ENCODE measurements around the gene FFAR3. TPM values are rescaled to one million over a fixed set of nuclear protein-coding genes. Genes with fewer than 3 reads are reported as not detected.
A peak's percentile ranks its signal among the peaks of the same experiment; 100 is the strongest.

Gene FFAR3
- total and polyA plus RNA-seq, 9 of the 15 experiments (the other 6 are each of a cell fraction or from before 2014, with no cell fraction given) = not detected

- Histone ChIP-seq H3K27me3 (ENCODE audit: control insufficient read depth in 2 of 2, insufficient read depth in 2 of 2, low read length in 2 of 2) (no peaks in the 10 kb centered on the region), H3K9me1 (ENCODE audit: control insufficient read depth, insufficient read depth, low read length) (no peaks in the 10 kb centered on the region), H2AFZ (ENCODE audit: low read depth, low read length) (no peak overlapping the region), H3K4me2 (ENCODE audit: insufficient read depth, low read length) (no peak overlapping the region), H4K20me1 (replicated peaks; ENCODE audit: control insufficient read depth, insufficient read depth, low read length) (no peaks in the 10 kb centered on the region), H3K27ac (ENCODE audit: extremely low read depth, low read depth, low read length) (no peak overlapping the region), H3K9ac (ENCODE audit: insufficient read depth in 1 of 2, low read depth in 2 of 2, low read length in 2 of 2) (0 out of 4 replicates have a peak overlapping the region, but pooled peaks of 1 of the 2 experiments have one; percentile 33), H3K36me3 (ENCODE audit: control insufficient read depth, insufficient read depth, low read length) (no peaks in the 10 kb centered on the region), H3K79me2 (ENCODE audit: control insufficient read depth, insufficient read depth, low read length) (no peaks in the 10 kb centered on the region), H3K4me3 (no peak overlapping the region), H3K9me3 (replicated peaks; ENCODE audit: control insufficient read depth, insufficient read depth, low read depth, low read length) (no peaks in the 10 kb centered on the region), H3K4me1 (replicated peaks in 1 of 2; ENCODE audit: control insufficient read depth in 2 of 2, insufficient read depth in 2 of 2, low read length in 2 of 2) (peaks cover 0 to 17% of the 10 kb centered on the region in 2 experiments; a peak in 2 of 5 replicates)
- CTCF ChIA-PET (ENCODE audit: low intra/inter-chr PET ratio) = no interaction called here
- intact Hi-C loops (cut with micrococcal nuclease) (no loop called here), in situ Hi-C loops (cut with MboI) (loop anchor here (10.0 kb wide), 1 partner anchor 63 kb away; no protein-coding TSS in a partner anchor)
- no peak for DNase-seq (ENCODE audit: extremely low read depth in 1 of 4, low spot score in 3 of 4)
- TF ChIP-seq ZNF217 (CRISPR knock-in tag; IDR thresholded peaks at IDR 0.05) (no peak), THAP12 (CRISPR knock-in tag; IDR thresholded peaks at IDR 0.05) (no peak), TSC22D4 (tag; IDR thresholded peaks at IDR 0.05) (no peak)
- no TSS peak for BruUV-seq (replicated peaks)
- ATAC-seq = no peak
- POLR2A ChIA-PET = interaction anchor here (0.6 kb wide), 1 partner anchor 67 kb away, joined by 6 read pairs; no protein-coding TSS in a partner anchor
- FAIRE-seq = no peak
- WGBS (ENCODE audit: insufficient coverage, low coverage, missing lambda C conversion rate) = 39% methylated on average over 12 of the region's 13 CpGs
Observed at GRCh38 chr19:35337984-35338296, 20.3 kb upstream of the FFAR3 start.

- no peak for DNase-seq (ENCODE audit: extremely low read depth in 1 of 4, low spot score in 3 of 4)
- Histone ChIP-seq H3K36me3 (ENCODE audit: control insufficient read depth, insufficient read depth, low read length) (no peaks in the 10 kb centered on the region), H3K4me3 (no peak overlapping the region), H2AFZ (ENCODE audit: low read depth, low read length) (no peak overlapping the region), H3K9me1 (ENCODE audit: control insufficient read depth, insufficient read depth, low read length) (no peaks in the 10 kb centered on the region), H3K27ac (ENCODE audit: extremely low read depth, low read depth, low read length) (no peak overlapping the region), H3K27me3 (ENCODE audit: control insufficient read depth in 2 of 2, insufficient read depth in 2 of 2, low read length in 2 of 2) (no peaks in the 10 kb centered on the region), H4K20me1 (replicated peaks; ENCODE audit: control insufficient read depth, insufficient read depth, low read length) (no peaks in the 10 kb centered on the region), H3K4me1 (replicated peaks in 1 of 2; ENCODE audit: control insufficient read depth in 2 of 2, insufficient read depth in 2 of 2, low read length in 2 of 2) (peaks cover 0 to 20% of the 10 kb centered on the region in 2 experiments; a peak in 2 of 5 replicates), H3K79me2 (ENCODE audit: control insufficient read depth, insufficient read depth, low read length) (no peaks in the 10 kb centered on the region), H3K4me2 (ENCODE audit: insufficient read depth, low read length) (no peak overlapping the region), H3K9me3 (replicated peaks; ENCODE audit: control insufficient read depth, insufficient read depth, low read depth, low read length) (no peaks in the 10 kb centered on the region), H3K9ac (ENCODE audit: insufficient read depth in 1 of 2, low read depth in 2 of 2, low read length in 2 of 2) (no peak overlapping the region)
- BruUV-seq (replicated peaks) = no TSS peak
- ATAC-seq = no peak
- intact Hi-C loops (cut with micrococcal nuclease) = no loop called here
- WGBS (ENCODE audit: insufficient coverage, low coverage, missing lambda C conversion rate) = 55% methylated on average over 11 of the region's 11 CpGs
- CTCF ChIA-PET (ENCODE audit: low intra/inter-chr PET ratio) = no interaction called here
- in situ Hi-C loops (cut with MboI) = no loop called here
- POLR2A ChIA-PET = interaction anchor here (0.6 kb wide), 1 partner anchor 555 kb away, joined by 3 read pairs; no protein-coding TSS in a partner anchor
- FAIRE-seq = no peak
- TF ChIP-seq CC2D1A (IDR thresholded peaks at IDR 0.05) (no peak), ZNF740 (CRISPR knock-in tag; IDR thresholded peaks at IDR 0.05) (no peak), ZNF740 (tag; IDR thresholded peaks at IDR 0.05) (no peak), GTF2B (IDR thresholded peaks at IDR 0.05; ENCODE audit: extremely low read depth, insufficient read length) (no peak), NBN (IDR thresholded peaks at IDR 0.05; ENCODE audit: low read depth) (no peak), MCM2 (IDR thresholded peaks at IDR 0.05; ENCODE audit: low read depth) (no peak), ZNF778 (CRISPR knock-in tag; IDR thresholded peaks at IDR 0.05) (no peak), TAF1 (IDR thresholded peaks at IDR 0.05; ENCODE audit: control insufficient read depth, extremely low read depth, insufficient read depth, low read length, severe bottlenecking) (no peak), CTBP1 (IDR thresholded peaks at IDR 0.05; ENCODE audit: borderline replicate concordance) (no peak), CBFA2T2 (conservative IDR thresholded peaks at IDR 0.05) (no peak), ZNF76 (CRISPR knock-in tag; IDR thresholded peaks at IDR 0.05; ENCODE audit: borderline replicate concordance) (no peak)
Observed at GRCh38 chr19:35340431-35340830, 17.8 kb upstream of the FFAR3 start.
